ENCODE data around the gene CCM2.

The CCM2 gene

DNA sequence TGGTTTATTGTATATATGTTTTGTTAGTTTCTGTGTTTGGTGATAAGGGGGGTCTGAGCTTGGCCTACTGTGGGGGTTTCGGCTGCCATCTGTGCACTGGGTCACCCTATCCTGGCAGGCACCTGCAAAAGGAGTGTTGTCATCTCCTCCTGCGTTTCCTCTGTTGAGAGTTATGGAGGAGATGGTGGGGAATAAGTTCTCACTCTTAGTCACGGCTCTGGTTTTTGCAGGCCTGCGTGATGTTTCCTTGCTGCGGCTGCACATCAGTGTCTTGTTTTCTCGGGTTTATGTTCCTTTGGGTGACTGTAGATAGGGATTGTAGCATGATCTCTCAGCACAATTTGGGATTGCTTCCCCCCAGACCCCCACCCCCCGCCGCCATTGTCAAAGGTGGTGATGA, 36.8 kb downstream of the CCM2 start:
- peaks cover 59% of the 10 kb centered on the region for H3K36me3 Mint-ChIP-seq (ENCODE audit: low read depth)
- no peak for DNase-seq
- H3K9me3 Mint-ChIP-seq, result no peaks in the 10 kb centered on the region
- peak overlapping the region; percentile 86 for H3K27ac Mint-ChIP-seq
- peak overlapping the region; percentile 68 for H3K4me3 Mint-ChIP-seq
- no peaks in the 10 kb centered on the region for H3K27me3 Mint-ChIP-seq
- peaks cover 81% of the 10 kb centered on the region for H3K4me1 Mint-ChIP-seq (ENCODE audit: low read depth)

DNA sequence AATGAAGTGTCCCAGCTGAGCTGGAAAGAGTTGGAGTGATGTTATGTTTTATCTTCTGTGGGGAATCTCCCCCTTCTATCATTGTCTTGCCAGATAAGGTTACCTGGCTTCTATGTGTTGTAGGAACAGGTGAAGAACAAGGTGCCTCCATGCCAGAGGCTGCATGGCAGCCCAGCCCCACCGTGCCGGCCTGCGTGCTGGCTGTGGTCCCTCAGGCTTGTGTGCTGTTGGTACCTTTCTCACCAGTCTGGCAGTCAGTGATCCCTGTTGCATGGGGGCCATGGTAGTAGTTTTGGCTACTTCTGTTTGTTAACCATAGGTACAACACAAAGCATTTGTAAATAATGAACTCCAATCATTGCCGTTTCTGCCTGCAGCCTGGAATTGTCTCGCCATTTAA, 37.9 kb downstream of the CCM2 start:
- Mint-ChIP-seq H3K9me3 (no peaks in the 10 kb centered on the region), H3K36me3 (ENCODE audit: low read depth) (peaks cover 63% of the 10 kb centered on the region), H3K4me3 (peak overlapping the region; percentile 10), H3K27me3 (no peaks in the 10 kb centered on the region), H3K27ac (peak overlapping the region; percentile 86), H3K4me1 (ENCODE audit: low read depth) (peaks cover 77% of the 10 kb centered on the region)
- DNase-seq, result no peak

DNA sequence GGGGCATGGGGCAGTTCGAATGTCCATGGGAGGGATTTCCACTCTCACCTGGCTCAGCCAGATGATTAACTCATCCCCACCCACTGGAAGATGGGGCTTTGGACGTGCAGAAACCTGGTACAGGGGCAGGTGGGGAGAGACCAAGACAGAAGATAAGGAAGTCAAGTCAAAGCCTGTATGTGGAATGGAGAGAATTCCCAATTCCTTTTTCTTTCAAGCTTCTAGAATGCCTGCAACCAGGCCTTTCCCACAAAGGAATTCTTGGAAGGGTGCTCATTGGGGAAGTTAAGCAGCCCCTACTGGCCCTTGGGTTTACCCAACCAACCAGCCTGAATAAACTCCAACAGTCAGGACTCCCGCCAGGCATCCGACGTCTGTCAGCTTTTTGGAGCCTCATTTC, 39.1 kb downstream of the CCM2 start:
- peak overlapping the region; percentile 86 for H3K27ac Mint-ChIP-seq
- peaks cover 62% of the 10 kb centered on the region for H3K36me3 Mint-ChIP-seq (ENCODE audit: low read depth)
- H3K9me3 Mint-ChIP-seq, result no peaks in the 10 kb centered on the region
- DNase-seq, result no peak
- no peaks in the 10 kb centered on the region for H3K27me3 Mint-ChIP-seq
- H3K4me3 Mint-ChIP-seq, result no peak overlapping the region
- H3K4me1 Mint-ChIP-seq (ENCODE audit: low read depth), result peaks cover 71% of the 10 kb centered on the region

DNA sequence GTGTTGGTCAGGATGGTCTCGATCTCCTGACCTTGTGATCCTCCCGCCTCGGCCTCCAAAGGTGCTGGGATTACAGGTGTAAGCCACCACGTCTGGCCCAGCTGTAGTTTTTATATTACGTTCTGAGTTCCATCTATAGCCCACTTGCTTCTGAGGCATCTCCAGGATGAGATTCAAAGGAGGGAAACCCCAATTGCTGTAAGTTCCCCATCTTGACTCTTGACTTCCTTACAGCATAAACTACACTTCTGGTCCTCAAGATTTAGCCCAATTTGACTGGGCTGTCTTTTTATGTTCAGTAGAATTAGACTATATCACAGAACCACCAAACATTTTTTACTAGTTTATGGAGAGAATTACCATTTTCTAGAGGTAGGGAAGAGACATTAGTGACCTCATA, 44.3 kb downstream of the CCM2 start:
- Mint-ChIP-seq H3K4me1 (ENCODE audit: low read depth) (peaks cover 67% of the 10 kb centered on the region), H3K27ac (peak overlapping the region; percentile 38)

DNA sequence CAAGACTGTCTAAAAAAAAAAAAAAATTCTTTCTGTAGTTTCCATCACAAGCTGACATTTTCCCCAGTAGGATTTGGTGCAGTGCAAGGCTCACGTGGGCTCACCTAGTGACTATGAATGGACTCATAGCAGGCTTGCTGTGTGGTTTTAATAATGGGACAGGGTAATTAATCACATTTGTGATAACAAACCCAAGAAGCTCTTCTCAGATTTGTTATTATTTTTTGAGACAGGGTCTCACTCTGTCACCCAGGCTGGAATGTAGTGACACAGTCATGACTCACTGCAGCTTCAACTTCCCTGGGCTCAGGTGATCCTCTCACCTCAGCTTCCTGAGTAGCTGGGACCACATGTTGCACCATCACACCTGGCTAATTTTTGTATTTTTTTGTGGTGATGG, 48.7 kb downstream of the CCM2 start:
- peaks cover 70% of the 10 kb centered on the region for H3K4me1 Mint-ChIP-seq (ENCODE audit: low read depth)
- peak overlapping the region; percentile 69 for H3K27ac Mint-ChIP-seq

More for the DNA sequence above, 44.3 kb downstream of the CCM2 start:
- no peak for DNase-seq
- no peaks in the 10 kb centered on the region for H3K27me3 Mint-ChIP-seq
- peaks cover 89% of the 10 kb centered on the region for H3K36me3 Mint-ChIP-seq (ENCODE audit: low read depth)
- no peaks in the 10 kb centered on the region for H3K9me3 Mint-ChIP-seq
- no peak overlapping the region for H3K4me3 Mint-ChIP-seq

DNA sequence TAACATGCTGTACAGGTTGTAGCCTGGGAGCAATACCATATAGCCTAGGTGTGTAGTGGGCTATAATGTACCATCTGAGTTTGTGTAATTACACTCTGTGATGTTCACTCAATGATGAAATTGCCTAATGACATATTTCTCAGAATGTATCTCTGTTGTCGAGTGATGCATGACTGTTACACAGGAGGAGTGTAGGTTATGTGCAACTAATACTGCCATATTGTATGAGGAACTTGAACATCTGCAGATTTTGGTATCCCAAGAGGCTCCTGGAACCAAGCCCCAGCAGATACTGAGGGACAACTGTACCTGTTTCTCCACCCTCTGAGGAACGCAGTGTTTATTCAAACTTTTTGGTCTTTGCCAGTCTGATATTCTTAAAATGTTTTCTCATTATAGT, 50.2 kb downstream of the CCM2 start:
- H3K36me3 Mint-ChIP-seq (ENCODE audit: low read depth), result peaks cover 82% of the 10 kb centered on the region
- H3K4me3 Mint-ChIP-seq, result no peak overlapping the region
- no peaks in the 10 kb centered on the region for H3K27me3 Mint-ChIP-seq
- no peaks in the 10 kb centered on the region for H3K9me3 Mint-ChIP-seq
- peaks cover 72% of the 10 kb centered on the region for H3K4me1 Mint-ChIP-seq (ENCODE audit: low read depth)
- no peak for DNase-seq
- H3K27ac Mint-ChIP-seq, result peak overlapping the region; percentile 22

More for the DNA sequence above, 48.7 kb downstream of the CCM2 start:
- DNase-seq, result peak; percentile 24
- no peak overlapping the region for H3K4me3 Mint-ChIP-seq
- H3K27me3 Mint-ChIP-seq, result no peaks in the 10 kb centered on the region
- H3K36me3 Mint-ChIP-seq (ENCODE audit: low read depth), result peaks cover 84% of the 10 kb centered on the region
- no peaks in the 10 kb centered on the region for H3K9me3 Mint-ChIP-seq

DNA sequence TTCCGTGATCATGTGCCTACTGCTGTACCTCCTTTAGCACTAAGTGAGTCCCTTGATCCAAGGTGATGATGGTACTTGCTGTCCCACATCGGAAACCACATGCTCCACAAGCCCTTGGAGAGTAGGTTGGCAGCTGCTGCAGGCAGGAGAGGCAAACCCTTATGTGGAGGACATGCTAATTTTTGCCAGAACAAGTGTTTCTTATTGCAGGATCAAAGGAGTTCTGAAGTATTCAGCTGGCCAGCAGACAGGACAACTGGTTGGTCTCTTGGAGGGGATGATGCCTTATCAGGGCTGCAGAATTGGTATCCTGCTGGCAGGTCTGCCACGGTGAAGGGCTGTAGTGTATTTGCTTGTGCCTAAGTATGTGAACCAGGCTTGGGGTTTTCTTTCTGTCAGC, 52.0 kb downstream of the CCM2 start:
- H3K27me3 Mint-ChIP-seq, result no peaks in the 10 kb centered on the region
- H3K4me1 Mint-ChIP-seq (ENCODE audit: low read depth), result peaks cover 74% of the 10 kb centered on the region
- no peak overlapping the region for H3K4me3 Mint-ChIP-seq
- DNase-seq, result peak; percentile 9
- peak overlapping the region; percentile 75 for H3K27ac Mint-ChIP-seq
- no peaks in the 10 kb centered on the region for H3K9me3 Mint-ChIP-seq
- H3K36me3 Mint-ChIP-seq (ENCODE audit: low read depth), result peaks cover 78% of the 10 kb centered on the region

DNA sequence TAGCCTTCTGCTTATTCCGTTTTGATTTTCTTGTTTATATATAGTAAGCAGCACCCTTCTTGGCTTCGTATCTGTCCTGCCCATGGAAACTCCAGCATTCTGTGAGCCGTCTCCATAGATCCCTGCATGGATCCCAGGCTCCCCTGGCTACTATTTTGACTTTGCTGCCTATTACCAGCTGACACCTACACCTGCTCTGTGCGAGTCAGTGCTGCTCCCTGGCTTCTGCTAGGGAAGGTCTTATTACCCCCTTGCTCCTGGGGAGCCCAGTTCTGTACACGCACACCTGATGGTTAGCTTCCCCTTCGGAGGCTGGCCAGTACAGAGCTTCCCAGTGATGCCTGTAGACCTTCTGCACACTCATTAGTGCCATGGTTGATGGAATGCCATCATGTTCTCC, 53.4 kb downstream of the CCM2 start:
- Mint-ChIP-seq H3K27ac (peak overlapping the region; percentile 55), H3K9me3 (no peaks in the 10 kb centered on the region), H3K4me3 (no peak overlapping the region), H3K36me3 (ENCODE audit: low read depth) (peaks cover 79% of the 10 kb centered on the region), H3K4me1 (ENCODE audit: low read depth) (peaks cover 75% of the 10 kb centered on the region), H3K27me3 (no peaks in the 10 kb centered on the region)
- peak; percentile 15 for DNase-seq

DNA sequence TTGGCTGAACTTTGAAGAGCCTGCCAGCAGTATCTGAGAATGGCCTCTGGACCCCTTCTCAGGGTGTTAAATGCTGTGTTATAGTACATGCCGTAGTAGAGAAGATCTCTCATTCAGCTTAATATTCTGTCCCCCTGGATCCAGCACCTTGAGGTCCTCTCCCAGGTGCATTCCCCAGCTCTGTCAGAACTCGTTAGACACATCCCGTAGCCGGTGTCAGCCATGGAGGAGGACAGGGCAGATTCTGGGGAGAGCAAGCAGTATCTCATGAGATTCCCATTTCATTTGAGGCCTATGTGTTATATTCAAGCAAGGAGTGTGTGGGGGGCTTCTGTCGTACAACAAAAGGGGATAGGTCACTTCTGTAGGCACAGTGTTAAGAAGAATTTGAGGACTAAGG, 53.9 kb downstream of the CCM2 start:
- no peaks in the 10 kb centered on the region for H3K9me3 Mint-ChIP-seq
- no peak overlapping the region for H3K4me3 Mint-ChIP-seq
- peak overlapping the region; percentile 55 for H3K27ac Mint-ChIP-seq
- DNase-seq, result peak; percentile 20
- peaks cover 75% of the 10 kb centered on the region for H3K36me3 Mint-ChIP-seq (ENCODE audit: low read depth)
- H3K4me1 Mint-ChIP-seq (ENCODE audit: low read depth), result peaks cover 72% of the 10 kb centered on the region
- no peaks in the 10 kb centered on the region for H3K27me3 Mint-ChIP-seq

DNA sequence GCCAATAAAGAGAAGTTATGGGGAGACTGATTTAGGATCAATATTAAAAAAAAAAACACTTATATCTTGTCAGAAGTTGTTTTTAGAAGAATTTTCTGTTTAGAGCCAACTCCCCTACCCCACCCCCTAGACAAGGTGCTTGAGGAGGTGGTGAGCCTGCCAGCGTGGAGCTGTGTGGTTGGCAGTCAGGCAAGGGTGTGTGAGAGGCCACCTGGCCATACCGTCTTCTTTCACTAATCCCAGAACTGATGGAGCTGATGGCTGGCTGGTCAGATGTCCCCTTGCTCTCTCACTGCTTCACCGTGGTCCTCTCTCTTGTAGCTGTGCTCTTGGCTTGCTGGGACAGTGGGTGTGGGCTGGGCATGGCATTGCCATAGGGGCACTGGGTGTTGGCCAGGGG, 54.4 kb downstream of the CCM2 start:
- H3K27ac Mint-ChIP-seq, result peak overlapping the region; percentile 86
- H3K9me3 Mint-ChIP-seq, result no peaks in the 10 kb centered on the region
- DNase-seq, result peak; percentile 22
- H3K36me3 Mint-ChIP-seq (ENCODE audit: low read depth), result peaks cover 71% of the 10 kb centered on the region
- H3K4me3 Mint-ChIP-seq, result no peak overlapping the region
- no peaks in the 10 kb centered on the region for H3K27me3 Mint-ChIP-seq
- peaks cover 70% of the 10 kb centered on the region for H3K4me1 Mint-ChIP-seq (ENCODE audit: low read depth)

DNA sequence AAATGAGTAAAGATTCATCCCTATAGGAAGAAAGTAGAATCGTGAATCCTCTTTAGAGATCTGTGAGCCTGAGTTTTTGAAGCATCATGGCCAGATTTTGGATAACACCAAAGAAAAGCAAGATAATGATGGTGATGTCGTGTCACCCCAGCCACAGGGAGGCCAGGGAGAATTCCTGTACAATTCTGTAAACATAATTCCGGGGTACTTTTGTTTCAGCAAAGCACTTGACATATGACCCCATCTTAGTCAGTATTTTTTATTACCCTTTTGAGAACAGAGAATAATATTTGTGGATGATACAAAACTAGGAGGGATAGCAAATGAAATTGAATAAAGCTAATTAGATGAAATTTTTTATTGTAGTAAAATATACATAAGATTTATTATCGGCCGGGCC, 55.0 kb downstream of the CCM2 start:
- H3K27me3 Mint-ChIP-seq, result no peaks in the 10 kb centered on the region
- H3K36me3 Mint-ChIP-seq (ENCODE audit: low read depth), result peaks cover 70% of the 10 kb centered on the region
- H3K27ac Mint-ChIP-seq, result peak overlapping the region; percentile 86
- no peak for DNase-seq
- no peaks in the 10 kb centered on the region for H3K9me3 Mint-ChIP-seq
- peaks cover 73% of the 10 kb centered on the region for H3K4me1 Mint-ChIP-seq (ENCODE audit: low read depth)
- H3K4me3 Mint-ChIP-seq, result no peak overlapping the region

DNA sequence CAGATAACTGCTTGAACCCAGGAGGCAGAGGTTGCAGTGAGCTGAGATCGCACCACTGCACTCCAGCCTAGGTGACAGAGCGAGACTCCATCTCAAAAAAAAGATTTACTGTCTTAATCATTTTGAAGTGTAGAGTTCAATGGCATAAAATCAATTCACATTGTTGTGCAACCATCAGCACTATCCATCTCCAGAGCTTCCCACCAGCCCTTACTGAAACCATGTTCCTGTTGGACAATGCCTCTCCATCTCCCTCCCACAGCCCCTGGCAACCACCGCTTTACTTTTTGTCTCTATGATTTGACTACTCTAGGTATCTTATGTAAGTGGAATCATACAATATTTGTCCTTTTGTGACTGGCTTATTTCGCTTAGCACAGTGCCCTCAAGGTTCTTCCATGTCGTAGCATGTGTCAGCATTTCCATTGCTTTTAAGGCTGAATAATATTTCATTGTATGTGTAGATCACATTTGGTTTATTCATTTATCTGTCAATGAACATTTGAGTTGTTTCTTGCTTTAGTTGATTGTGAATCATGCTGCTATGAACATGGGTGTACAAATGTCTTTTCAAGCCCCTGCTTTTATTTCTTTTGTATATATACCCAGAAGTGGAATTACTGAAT, 55.7 kb downstream of the CCM2 start:
- Mint-ChIP-seq H3K27ac (peak overlapping the region; percentile 78), H3K36me3 (ENCODE audit: low read depth) (peaks cover 69% of the 10 kb centered on the region), H3K4me3 (no peak overlapping the region), H3K27me3 (no peaks in the 10 kb centered on the region), H3K4me1 (ENCODE audit: low read depth) (peaks cover 73% of the 10 kb centered on the region), H3K9me3 (no peaks in the 10 kb centered on the region)
- DNase-seq, result peak; percentile 20

DNA sequence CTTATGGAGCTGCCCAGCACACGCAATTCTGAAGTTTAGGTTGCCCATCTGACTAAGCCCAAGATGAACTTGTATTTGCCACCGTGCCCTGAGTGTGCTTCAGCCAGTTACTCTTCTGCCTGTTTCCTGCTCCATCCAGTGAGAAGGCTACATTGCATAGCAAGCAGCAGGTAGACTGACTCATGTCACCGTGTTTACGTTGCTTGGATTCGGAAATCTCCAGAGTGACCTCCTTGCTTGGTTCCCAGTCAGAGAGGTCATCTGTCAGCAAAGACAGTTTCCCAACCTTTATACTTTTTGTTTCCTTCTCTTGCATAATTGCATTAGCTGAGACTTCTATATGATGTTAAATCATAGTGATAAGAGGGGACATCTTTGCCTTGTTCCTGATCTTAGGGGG, 57.9 kb downstream of the CCM2 start:
- H3K36me3 Mint-ChIP-seq (ENCODE audit: low read depth), result peaks cover 72% of the 10 kb centered on the region
- H3K4me1 Mint-ChIP-seq (ENCODE audit: low read depth), result peaks cover 78% of the 10 kb centered on the region
- no peaks in the 10 kb centered on the region for H3K9me3 Mint-ChIP-seq
- DNase-seq, result peak; percentile 12
- no peak overlapping the region for H3K4me3 Mint-ChIP-seq
- no peak overlapping the region for H3K27ac Mint-ChIP-seq
- no peaks in the 10 kb centered on the region for H3K27me3 Mint-ChIP-seq

DNA sequence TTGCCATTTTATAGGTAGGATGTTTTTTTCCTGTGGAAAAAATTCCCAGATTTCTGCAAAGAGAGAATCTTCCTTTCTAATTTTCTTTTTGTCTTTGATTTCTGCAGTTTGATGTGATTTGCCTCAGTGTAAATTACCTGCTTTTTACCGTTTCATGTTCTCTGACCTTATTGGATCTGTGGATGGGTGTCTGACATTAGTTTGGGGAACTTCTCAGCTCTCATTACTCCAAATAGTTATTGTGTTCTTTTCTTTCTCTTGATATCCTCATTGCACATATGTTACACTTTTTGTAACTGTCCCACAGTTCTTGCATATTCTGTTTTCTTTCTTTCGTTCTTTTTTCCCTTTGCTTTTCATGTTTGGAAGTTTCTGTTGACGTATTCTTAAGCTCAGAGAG, 60.3 kb downstream of the CCM2 start:
- Mint-ChIP-seq H3K9me3 (no peaks in the 10 kb centered on the region), H3K4me1 (ENCODE audit: low read depth) (peaks cover 74% of the 10 kb centered on the region), H3K27me3 (no peaks in the 10 kb centered on the region), H3K4me3 (no peak overlapping the region), H3K36me3 (ENCODE audit: low read depth) (peaks cover 75% of the 10 kb centered on the region), H3K27ac (peak overlapping the region; percentile 73)
- no peak for DNase-seq

DNA sequence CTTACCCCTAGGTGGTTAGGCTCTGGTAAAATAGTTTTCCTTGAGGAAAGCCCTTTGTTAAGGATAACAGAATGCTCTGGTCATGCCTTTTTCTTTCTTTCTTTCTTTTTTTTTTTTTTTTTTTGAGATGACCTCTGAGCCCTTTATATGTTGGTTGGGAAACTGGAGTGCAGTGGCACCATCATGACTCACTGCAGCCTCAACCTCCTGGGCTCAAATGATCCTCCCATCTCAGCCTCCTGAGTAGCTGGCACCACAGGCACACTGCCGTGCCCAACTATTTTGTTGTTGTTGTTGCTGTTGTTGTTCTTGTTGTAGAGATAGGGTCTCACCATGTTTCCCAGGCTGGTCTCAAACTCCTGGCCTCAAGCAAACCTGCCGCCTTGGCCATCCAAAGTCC, 61.4 kb downstream of the CCM2 start:
- peaks cover 68% of the 10 kb centered on the region for H3K4me1 Mint-ChIP-seq (ENCODE audit: low read depth)
- DNase-seq, result no peak
- peak overlapping the region; percentile 73 for H3K27ac Mint-ChIP-seq
- no peaks in the 10 kb centered on the region for H3K9me3 Mint-ChIP-seq
- no peak overlapping the region for H3K4me3 Mint-ChIP-seq
- peaks cover 74% of the 10 kb centered on the region for H3K36me3 Mint-ChIP-seq (ENCODE audit: low read depth)
- no peaks in the 10 kb centered on the region for H3K27me3 Mint-ChIP-seq
